ENCODE results near the gene PMM2.
"Not testable (repeated sequence)": the region's sequence is repeated elsewhere in the genome, so short reads cannot be mapped to it uniquely, and the experiment has no call there.

PMM2 gene

DNA sequence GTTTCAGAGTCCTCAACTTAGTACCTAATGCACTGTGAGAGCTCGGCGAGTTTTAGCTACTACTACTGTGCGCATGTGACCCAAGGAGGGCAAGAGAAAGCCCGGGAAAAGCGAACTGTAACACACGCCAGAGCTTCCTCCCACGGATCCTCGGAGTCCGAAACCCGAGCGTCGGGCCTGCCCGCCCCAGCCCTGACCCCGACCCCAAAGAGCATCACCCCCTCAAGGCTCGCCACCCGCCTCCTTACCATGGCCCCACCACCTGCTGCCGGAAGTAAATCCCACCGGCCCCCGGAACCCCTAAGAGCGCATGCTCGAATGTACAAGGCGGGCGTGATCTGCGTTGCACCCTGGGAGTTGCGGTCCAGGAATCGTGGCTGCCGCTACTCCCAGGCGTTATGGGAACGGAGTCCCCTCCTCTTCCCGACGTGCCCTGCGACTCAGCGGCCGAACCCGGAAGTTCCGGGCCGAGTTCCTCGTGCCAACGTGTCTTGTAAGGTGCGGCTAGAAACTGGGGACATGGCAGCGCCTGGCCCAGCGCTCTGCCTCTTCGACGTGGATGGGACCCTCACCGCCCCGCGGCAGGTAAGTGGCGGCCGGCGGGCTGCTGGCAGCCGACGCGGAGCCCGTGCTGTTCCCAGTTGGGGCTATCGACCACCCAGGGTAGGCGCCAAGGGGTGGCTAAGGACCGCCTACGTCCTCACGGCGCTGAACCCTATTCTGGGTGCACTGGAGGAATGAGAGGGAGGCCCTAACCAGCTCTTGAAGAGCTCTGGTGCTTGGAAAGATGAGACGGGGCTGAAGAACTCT lies at the start of gene PMM2, which contains the start of gene TMEM186:
TSS of gene PMM2 (plus strand) at position 476 of the 810 bp plus-strand sequence. CDS start at position 520, 44 bp downstream.
TSS of gene TMEM186 (minus strand) at position 276 of the 810 bp plus-strand sequence. CDS start at position 251, 25 bp downstream.
- ATAC-seq (peak; percentile 96), DNase-seq (peak; percentile 95)

DNA sequence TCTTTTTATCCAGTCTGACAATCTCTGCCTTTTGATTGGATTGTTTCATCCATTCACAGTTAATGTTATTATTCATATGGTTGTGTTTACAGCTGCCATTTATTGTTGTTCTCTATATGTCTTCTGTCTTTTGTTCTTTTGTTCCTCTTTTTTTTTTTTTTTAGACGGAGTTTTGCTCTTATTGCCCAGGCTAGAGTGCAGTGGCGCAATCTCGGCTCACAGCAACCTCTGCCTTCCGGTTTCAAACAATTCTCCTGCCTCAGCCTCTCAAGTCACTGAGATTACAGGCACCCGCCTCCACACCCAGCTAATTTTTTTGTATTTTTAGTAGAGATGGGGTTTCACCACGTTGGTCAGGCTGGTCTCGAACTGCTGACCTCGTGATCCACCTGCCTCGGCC lies 48.7 kb upstream of the PMM2 start:
- ATAC-seq, DNase-seq: not testable (repeated sequence)

DNA sequence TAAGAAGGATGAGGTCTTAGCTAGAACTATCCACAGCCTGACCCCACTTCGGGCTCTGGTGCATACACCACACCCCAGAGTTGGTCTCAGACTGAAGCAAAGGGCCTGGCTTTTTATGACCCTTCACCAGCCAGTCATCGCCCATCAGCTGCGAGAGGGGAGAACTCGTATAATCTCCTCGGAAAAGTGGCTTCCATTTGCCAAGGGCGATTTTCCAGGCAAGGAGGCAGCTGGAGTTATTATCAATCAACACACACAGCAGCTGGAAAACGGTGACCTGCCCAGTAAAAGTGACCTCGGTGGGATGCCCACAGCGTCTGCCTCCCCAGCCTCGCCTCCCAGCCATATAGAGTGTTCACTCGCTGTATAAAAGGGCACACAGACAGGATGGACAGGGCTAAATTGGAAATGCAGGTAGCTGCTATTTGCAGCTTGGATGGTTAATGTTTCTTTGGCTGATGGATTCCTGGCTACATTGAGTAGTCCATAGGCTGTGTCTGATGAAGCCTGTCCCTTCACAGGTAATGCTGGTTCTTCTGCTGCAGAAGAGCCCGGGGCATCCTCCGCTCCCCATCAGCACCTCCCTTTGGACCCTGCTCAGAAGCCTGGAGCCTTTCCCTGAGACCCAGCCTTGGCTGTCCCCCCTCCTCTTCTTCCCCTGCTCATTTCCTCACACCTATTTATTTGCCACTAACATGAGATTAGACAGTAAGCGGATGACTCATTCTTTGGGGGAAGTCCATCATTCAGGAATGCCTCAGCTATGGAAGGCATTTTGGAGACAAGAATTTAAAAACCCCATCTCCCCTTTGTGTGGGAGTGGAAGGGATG lies 45.9 kb upstream of the PMM2 start:
- no peak for ATAC-seq
- no peak for DNase-seq

DNA sequence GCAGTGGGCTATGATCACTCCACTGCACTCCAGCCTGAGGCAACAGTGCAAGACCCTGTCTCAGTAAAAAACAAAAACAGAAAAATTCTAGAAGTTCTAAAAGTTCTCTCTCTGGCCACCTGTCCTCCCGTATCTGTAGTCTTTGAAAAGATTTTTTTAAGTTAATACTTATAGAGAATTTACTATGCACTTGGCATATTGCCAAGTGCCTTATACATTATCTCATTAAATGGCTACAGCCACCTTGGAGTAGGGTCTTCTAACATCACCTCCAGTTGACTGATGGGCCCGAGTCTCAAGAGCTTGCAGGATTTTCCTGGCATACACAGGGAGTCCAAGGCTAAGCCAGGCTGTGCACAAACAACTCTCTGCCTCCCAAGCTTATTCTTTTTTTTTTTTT lies 44.9 kb upstream of the PMM2 start:
- ATAC-seq (no peak), DNase-seq (no peak)

DNA sequence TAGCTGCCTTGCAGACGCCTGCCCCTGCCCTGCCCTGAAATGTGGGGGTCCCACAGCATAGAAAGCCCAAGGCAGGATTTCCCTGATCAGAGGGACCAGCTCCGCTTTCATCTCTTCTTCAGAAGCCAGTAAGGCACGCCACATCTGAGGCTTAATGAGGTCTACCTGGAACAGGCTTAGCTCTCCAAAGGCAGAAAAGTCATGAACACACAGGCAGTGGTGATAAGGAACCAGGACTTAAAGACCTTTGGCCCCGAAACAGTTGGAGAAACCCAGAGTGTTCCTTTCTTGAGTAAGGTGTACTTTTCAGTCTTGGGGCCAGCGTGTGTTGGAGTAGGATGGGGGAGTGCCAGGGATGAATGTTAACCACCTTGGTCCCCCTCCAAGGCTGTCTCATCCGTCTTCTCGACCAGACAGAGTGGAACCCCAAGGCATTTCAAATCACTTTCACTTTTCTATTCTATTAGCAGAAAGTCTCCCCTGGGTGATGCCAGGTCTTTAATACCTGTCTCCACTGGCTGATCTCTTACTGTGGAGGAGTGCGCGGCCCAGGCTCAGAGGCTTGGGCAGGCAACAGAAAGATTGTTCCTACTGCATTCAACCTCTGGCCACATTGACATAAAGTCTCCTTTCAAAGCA lies 44.1 kb upstream of the PMM2 start:
- DNase-seq (no peak), ATAC-seq (no peak)

DNA sequence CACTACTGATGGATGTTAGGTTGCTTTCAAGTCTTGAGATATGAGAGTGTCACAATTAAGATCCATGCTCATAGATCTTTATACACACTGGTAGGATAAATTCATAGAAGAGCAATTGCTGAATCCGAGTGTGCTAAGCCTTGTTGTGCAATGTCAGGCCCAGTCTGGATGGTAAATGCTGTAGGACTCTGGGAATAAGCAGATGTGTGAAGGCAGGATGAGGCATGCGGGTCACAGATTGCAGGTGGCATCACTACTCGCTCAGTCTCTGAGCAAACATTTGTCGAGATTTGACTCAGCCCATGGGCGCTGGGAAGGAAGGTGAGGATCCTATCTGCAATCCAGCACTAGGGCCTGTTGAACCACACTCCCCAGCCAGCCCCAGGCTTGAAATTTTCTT lies 40.9 kb upstream of the PMM2 start:
- no peak for ATAC-seq

DNA sequence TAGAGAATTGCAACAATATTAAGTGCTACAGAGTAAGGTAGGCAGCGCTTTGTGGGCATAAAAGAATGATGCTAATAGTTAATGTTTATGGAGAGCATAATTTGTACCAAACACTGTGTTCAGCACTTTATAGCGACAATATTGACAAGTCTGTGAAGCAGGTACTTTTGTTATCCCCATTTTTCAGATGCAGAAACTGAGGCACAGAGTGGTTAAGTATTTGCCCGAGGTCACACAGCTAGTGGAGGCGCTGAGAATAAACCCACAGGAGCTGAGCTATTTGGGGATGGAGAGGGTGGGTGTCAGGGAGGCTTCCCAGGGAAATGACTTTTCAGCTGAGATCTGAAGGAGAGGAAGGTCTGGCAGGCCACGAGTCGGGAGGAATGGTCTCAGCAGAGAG lies 39.6 kb upstream of the PMM2 start:
- DNase-seq (no peak), ATAC-seq (no peak)

More for the DNA sequence above, 40.9 kb upstream of the PMM2 start:
- DNase-seq: no peak

DNA sequence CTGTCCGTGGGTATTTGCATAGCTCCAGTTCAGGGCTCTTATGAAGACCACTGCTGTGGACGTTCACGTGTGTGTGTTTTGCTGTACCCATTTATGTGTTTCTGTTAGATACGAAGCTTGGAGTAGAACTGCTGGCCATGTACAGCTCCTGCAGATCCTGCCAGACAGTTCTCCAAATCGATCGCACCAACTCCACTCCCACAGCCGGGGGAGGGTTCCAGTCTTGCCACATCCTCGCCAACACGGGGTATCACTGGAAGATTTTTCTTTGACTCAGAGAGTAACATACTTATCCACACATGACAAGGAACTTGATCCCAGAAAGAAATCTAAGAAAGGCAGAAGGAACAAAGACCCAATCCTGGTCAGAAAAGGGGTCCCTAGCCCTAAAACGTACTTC lies 37.6 kb upstream of the PMM2 start:
- DNase-seq (no peak), ATAC-seq (no peak)

DNA sequence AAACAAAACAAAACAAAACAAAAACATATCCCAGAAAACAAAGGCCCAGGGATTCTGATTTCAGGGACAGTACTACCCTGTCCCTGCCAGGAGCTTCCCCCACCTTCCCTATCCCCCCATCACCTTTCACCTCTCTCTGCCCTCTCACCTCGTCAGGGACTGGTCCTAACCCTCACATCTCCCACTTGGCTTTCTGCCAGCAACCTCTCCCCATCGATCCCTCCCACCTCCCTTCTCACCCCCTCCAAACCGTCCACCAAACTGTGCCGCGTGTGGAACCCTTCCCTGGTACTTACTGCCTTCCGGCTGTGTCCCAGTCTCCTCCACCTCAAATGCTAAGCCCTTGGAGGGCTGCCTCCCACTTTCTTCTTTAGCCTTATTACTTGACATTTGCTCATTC lies 36.6 kb upstream of the PMM2 start:
- DNase-seq (no peak), ATAC-seq (no peak)

DNA sequence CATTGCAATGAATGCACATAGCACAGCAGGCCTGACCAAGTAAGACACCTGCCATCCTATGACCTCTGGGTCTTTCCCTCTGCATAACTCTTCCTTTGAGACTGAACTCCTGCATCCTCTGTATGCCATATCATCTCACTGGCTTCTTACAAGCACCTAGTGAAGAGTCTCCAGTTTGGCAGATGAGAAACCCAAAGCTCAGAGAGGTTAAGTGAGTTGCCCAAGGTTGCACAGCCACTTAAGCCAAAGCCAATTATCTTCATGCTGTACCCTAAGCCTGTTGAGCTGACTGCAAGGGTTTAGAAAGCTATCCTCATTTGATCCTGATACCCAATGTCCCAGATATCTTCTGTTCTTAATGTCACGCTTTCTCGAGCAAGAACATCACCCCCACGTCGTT lies 35.4 kb upstream of the PMM2 start:
- no peak for DNase-seq
- ATAC-seq: no peak

DNA sequence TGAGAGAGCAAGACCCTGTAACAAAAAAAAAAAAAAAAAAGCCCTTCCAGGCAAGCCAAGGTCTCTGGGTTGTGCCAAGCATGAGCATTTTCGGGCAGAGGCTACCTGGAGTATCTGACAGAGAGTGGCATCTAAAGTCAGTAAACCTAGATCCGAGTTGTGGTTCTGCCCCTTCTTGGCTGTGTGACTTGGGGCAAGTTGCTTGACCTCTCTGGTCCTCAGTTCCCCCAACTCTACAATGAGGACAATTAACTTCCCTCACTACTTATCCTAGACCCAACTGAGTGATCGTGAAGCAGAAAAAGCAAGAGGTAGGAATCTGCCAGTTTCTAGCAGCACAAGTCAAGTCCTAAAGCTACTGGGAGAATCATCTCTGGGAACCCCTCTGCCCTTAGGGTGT lies 34.6 kb upstream of the PMM2 start:
- ATAC-seq (no peak), DNase-seq (no peak)

DNA sequence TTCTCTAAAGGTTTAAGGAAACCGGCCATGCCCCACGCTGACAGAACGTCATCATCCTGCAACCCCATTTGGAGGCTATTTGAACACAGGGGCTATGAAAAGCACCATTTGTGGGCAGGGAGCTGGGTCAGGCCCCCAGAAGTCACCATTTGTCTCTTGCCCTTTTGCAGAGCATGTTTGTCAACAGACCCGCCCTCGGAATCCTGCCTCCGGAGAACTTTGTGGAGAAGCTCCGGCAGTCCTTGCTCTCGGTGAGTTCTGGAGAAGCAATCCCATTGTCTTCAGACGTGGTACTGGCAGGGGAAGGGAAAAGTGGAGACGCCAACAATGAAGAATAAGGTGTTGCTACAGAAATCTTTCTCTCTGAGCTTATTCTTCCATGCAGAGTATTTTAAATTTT lies 33.7 kb upstream of the PMM2 start:
- ATAC-seq: no peak
- DNase-seq: no peak

DNA sequence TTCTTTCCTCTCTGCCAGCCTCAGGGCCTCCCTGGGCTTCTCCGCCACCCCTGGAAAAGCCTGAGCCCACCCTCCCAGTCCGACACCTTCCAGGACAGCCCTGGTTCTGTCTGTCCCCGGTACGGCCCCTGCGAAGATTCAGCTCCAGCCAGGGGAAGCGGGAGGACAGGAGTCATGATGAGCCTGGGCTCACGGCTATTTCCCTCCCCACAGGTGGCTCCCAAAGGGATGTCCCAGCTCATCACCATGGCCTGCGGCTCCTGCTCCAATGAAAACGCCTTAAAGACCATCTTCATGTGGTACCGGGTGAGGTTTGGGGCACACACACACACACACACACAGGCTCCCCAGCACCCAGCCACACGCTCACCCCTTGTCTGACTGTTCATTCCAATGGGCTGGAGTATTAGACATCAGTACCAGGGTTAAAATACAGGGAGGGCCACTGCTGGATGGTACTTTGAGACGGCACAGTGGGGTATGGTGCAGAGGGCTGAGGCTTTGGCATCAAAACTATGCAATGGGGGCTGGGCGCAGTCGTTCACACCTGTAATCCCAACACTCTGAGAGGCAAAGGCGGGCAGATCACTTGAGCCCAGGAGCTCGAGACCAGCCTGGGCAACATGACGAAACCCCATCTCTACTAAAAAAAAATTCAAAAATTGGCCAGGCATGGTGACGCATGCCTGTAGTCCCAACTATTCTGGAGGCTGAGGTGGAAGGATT lies 33.0 kb upstream of the PMM2 start:
- DNase-seq: no peak
- no peak for ATAC-seq

DNA sequence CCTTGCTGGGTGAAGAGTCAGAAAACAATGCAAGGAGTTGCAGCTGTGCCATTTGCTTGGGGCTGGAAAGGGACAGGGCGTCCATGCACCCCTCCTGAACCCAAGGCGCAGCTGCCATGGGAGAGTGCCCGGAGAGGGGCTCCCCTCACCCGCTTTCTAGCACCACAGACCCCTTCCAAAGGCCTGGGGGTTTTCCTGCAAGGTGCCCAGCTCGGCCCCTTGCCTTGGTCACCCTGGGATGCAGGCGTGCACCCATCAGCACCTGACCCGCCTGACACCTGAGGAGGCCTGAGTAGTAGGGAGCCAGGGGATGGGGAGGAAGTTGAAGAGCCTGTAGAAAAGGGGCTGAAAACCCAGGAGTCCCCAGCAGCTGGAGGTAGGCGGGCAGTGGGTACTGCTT lies 30.5 kb upstream of the PMM2 start:
- DNase-seq: no peak
- ATAC-seq: no peak

DNA sequence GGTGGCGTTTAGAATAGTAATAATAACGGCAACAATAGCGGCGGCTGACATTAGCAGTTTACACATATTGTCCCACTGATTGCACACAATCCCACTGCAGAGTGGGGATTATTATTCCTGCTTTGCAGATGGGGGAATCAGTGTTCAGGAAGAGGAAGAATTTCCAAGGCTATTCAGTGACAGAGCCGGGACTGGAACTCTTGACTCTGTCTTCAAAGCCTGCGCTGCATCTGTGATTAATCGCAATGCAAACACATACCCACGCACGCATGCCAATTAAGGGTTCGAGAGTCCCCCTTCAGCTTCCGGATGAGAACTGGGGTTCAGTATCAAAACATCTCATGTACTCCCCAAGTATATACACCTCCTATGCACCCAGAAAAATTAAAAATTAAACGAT lies 29.4 kb upstream of the PMM2 start:
- ATAC-seq (no peak), DNase-seq (no peak)

DNA sequence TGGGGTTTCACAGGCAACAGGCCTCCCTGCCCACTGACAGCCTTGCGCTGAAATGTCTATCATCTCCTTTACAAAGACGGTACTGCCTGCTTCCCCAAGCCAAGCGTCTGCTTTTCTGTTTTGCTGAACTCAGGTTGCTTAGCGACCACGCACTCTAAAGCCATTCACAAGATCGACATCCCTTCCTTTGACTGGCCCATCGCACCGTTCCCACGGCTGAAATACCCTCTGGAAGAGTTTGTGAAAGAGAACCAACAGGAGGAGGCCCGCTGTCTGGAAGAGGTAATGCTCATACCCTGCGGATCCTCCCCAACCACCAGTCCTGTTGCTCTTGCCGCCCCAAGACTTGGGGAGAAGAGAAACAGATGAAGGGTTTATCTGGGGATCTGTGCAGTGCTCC lies 28.9 kb upstream of the PMM2 start:
- ATAC-seq: no peak
- no peak for DNase-seq

DNA sequence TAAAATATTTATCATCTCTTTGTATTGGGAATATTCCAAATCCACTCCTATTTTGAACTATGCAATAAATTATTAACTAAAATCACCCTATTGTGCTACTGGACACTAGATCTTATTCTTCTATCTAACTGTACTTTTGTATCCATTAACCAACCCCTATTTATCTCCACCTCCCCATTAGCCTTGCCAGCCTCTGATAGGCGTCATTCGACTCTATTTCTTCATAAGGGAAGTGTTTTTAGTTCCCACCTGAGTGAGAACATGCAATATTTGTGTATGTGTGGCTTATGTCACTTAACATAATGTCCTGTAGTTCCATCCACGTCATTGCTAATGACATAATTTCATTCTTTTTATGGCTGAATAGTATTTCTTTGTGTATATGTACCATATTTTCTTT lies 24.1 kb upstream of the PMM2 start:
- DNase-seq: no peak
- ATAC-seq: no peak

DNA sequence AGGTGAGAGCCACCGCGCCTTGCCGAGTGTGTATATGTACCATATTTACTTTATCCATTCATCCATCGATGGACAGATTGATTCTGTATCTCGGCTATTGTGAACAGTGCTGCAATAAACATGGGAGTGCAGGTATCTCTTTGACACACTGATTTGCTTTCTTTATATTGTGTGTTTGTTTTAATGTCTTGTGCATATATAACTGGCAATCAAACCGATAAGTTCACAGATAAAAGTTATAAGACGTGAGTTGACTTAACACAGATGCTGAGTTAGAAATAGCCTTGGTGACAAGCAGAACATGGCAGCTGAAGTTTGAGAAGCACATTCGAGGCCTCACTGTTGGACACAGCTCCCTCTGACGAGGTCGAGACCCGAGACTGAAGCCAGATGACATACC lies 23.4 kb upstream of the PMM2 start:
- ATAC-seq (no peak), DNase-seq (no peak)

DNA sequence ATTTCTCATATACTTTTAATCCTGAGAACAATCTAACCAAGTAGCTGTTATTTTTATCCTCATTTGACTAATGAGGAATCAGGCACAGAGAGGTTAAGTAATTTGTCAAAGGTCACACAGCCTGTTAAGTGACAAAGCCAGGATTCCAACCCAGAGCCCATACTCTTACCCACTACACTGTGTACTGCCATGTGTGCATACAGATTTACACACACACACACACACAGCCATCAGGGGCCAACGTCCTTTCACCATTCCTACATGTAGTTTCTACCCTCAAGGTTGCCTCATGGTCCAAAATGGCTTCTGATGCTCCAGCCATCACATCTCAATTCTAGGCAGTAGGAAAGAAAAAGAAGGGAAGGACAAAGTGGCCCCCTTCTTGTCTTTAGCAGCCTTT lies 22.3 kb upstream of the PMM2 start:
- DNase-seq (no peak), ATAC-seq (no peak)

DNA sequence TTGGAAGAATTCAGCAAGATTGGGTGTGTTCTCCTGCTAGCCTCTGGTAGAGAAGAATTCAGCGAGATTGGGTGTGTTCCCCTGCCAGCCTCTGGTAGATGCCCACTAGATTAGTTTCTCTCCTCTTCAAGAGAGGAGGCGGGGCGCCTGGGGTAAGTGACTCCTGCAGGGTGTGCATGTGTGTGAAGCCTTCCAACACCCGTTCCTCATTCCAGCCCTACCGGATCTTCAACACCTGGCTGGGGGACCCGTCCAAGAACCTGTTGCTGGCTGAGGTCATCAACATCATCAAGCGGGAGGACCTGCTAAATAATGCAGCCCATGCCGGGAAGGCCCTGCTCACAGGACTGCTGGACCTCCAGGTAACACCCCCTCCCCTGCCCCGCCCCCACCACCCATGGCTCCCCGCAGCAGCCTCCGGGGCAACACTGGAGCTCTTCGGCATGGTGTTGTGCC lies 21.5 kb upstream of the PMM2 start:
- DNase-seq (no peak), ATAC-seq (no peak)

DNA sequence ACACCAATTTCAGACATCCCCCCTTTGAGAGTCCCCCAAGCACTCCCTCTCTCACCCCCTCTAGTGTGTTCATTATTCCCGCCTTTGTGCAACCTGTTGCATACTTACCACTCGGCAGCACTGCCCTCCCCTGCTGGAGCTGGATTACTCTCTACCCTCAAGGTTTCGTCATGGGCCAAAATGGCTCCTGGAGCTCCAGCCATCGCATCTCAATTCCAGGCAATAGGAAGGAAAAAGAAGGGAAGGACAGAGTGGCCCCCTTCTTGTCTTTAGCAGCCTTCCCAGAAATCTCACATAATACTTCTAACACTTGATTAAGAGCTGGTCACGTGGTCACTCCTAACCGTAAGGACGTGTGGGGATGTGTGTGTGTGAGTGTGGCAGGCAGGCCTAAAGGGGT lies 20.4 kb upstream of the PMM2 start:
- ATAC-seq (no peak), DNase-seq (no peak)

DNA sequence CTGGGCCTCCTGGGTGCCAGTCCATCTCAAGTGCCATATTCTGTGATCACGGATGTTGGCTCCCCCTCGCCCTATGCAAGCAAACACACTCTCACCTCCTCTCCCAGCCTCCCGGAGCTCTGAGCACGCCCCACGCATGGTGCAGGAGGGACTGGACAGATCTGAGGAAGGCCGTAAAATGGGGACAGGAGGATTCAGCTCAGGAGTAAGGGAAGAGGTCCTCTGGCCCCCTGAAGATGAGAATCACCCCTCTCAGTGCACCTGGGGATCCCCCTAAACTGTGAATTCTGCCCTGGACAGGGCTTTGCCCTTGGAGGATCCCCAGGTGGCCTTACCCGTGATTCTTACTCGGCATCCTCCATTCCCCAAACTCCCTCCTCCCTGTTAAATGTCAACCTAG lies 15.8 kb upstream of the PMM2 start:
- no peak for ATAC-seq
- DNase-seq: no peak
